Stomach (tissue), 9 donors: ENCODE results near the gene MYZAP. TPM values are rescaled to one million over a fixed set of nuclear protein-coding genes. Genes with fewer than 3 reads are reported as not detected.

ENCODE experiments used
- DNase-seq, 2 donors: peaks; one replicate each; pipeline versions ENCODE4 v3.0.0 to v3.0.0-alpha.2; 2013 to 2019
- H3K27ac ChIP-seq, 5 donors: fragments of 200-600 bp in 4 of 5; sonication (generic) in 4 of 5; one replicate each; pipeline ENCODE4 v1.5.1; 2013 to 2019; ENCODE audit warnings: mild to moderate bottlenecking in 1 of 5, moderate library complexity in 1 of 5
- H3K27me3 ChIP-seq, 3 donors: fragments of 200-600 bp; sonication (generic); one replicate each; pipeline ENCODE4 v1.5.1; 2017 to 2019; ENCODE audit warnings: mixed run types in 1 of 3
- H3K36me3 ChIP-seq, 4 donors: fragments of 200-600 bp; sonication (generic); 1 replicate in 3 of 4; 2 replicates in 1 of 4; pipeline ENCODE4 v1.5.1; 2016 to 2019
- H3K4me1 ChIP-seq, 4 donors: fragments of 200-600 bp; sonication (generic); one replicate each; pipeline ENCODE4 v1.5.1; 2016 to 2019
- H3K4me3 ChIP-seq, 4 donors: fragments of 200-600 bp; sonication (generic) in 3 of 4; one replicate each; pipeline ENCODE4 v1.5.1; 2016 to 2019; ENCODE audit warnings: mild to moderate bottlenecking in 1 of 4
- H3K9me3 ChIP-seq, 4 donors: fragments of 200-600 bp; sonication (generic); one replicate each; pipeline ENCODE4 v1.5.1; 2016 to 2019
- CTCF ChIP-seq, 7 experiments: fragments of 450-650 bp in 4 of 7; fragments of 200-600 bp in 3 of 7; sonication (generic) in 3 of 7; IDR thresholded peaks; one replicate each; pipeline ENCODE4 v1.5.1; 2016 to 2019; ENCODE audit warnings: antibody characterized with exemption in 7 of 7, control low read depth in 2 of 7, mild to moderate bottlenecking in 1 of 7
- EP300 ChIP-seq: sonication (generic); formaldehyde crosslinking; IDR thresholded peaks from one replicate; pipeline ENCODE4 v1.6.1; 2017; ENCODE audit warnings: antibody characterized with exemption
- POLR2A ChIP-seq, 4 donors: fragments of 450-650 bp; IDR thresholded peaks; one replicate each; pipeline ENCODE4 v1.6.1; 2016; ENCODE audit warnings: antibody characterized with exemption in 4 of 4, control low read depth in 2 of 4, mild to moderate bottlenecking in 1 of 4, moderate library complexity in 1 of 4
- POLR2AphosphoS5 ChIP-seq, 3 donors: sonication (generic); formaldehyde crosslinking; IDR thresholded peaks; one replicate each; pipeline ENCODE4 v1.6.1; 2016; ENCODE audit warnings: antibody characterized with exemption in 3 of 3
- WGBS, 5 donors: extraction: QIAGEN DNeasy Blood & Tissue Kit in 3 of 5; methylation state at CpG; one replicate each; pipeline versions ENCODE4 v1.1.5 to v1.1.7; 2013 to 2018; 5-methylcytosine and 5-hydroxymethylcytosine counted together
- intact Hi-C: fragments of 100-400 bp; cut with DNase I; formaldehyde crosslinking; loops from one replicate; pipeline ENCODE4 v1.15.1; 2023; ENCODE audit warnings: low total_unique reads
- polyA plus RNA-seq, 3 donors: library from polyadenylated mRNA; stranded (reverse); fragments of 200-250 nt; gene quantifications; one replicate each; pipeline ENCODE4 v1.2.3, GENCODE V29; 2013
- total RNA-seq, 5 donors: library from RNA; depleted of rRNA; stranded (reverse); fragments of >200 nt; gene quantifications; one replicate each; pipeline versions ENCODE4 v1.1.0 to v1.2.3, GENCODE V29; 2014 to 2016
- donor health status: healthy with polysubstance abuse.
- donor health status: Bipolar disorder and iron deficiency.
- donor health status: healthy.

MYZAP gene
- total and polyA plus RNA-seq, 8 donors, result 9.4 to 59.8 (median 20.9) TPM; not detected in 1

GRCh38 chr15:57668016-57668415 lies 76.3 kb downstream of the MYZAP start:
- no peak for TF ChIP-seq EP300
- TF ChIP-seq CTCF (IDR thresholded peaks at IDR 0.05), result no peak
- no peak for TF ChIP-seq POLR2A (IDR thresholded peaks at IDR 0.05)
- TF ChIP-seq POLR2AphosphoS5 (IDR thresholded peaks at IDR 0.05), result no peak
- Histone ChIP-seq H3K4me3 (no peak overlapping the region), H3K27ac (peak overlapping the region in 3 of 5 donors; percentile 65 to 70 (median 67)), H3K4me1 (peaks cover 5 to 29% (median 17%) of the 10 kb centered on the region in 4 donors), H3K36me3 (no peaks in the 10 kb centered on the region), H3K27me3 (no peaks in the 10 kb centered on the region), H3K9me3 (no peaks in the 10 kb centered on the region)
- DNase-seq, result no peak
- intact Hi-C loops, result no loop called here
- WGBS, 5 donors, result 59 to 73% (median 67%) methylated on average over 4 of the region's 4 CpGs

GRCh38 chr15:57671636-57672035 lies 79.9 kb downstream of the MYZAP start:
- H3K4me1 ChIP-seq, result peaks cover 4 to 41% (median 27%) of the 10 kb centered on the region in 4 donors
- no peak for DNase-seq
- no peak for TF ChIP-seq POLR2A (IDR thresholded peaks at IDR 0.05)
- TF ChIP-seq POLR2AphosphoS5 (IDR thresholded peaks at IDR 0.05), result no peak
- no peak for TF ChIP-seq CTCF (IDR thresholded peaks at IDR 0.05)
- no peak for TF ChIP-seq EP300
- intact Hi-C loops, result no loop called here
- H3K27me3 ChIP-seq, result no peaks in the 10 kb centered on the region
- H3K27ac ChIP-seq, result no peak overlapping the region
- H3K9me3 ChIP-seq, result no peaks in the 10 kb centered on the region
- WGBS, 5 donors, result 0% methylated on average over 1 of the region's 1 CpG
- no peak overlapping the region for H3K4me3 ChIP-seq
- H3K36me3 ChIP-seq, result no peaks in the 10 kb centered on the region

- peak overlapping the region in 1 of 5 donors; percentile 25 for H3K27ac ChIP-seq
- 58 to 74% (median 63%) methylated on average over 9 of the region's 9 CpGs for WGBS, 5 donors
- intact Hi-C loops, result no loop called here
- TF ChIP-seq EP300, result no peak
- TF ChIP-seq POLR2A (IDR thresholded peaks at IDR 0.05), result no peak
- no peak for TF ChIP-seq CTCF (IDR thresholded peaks at IDR 0.05)
- TF ChIP-seq POLR2AphosphoS5 (IDR thresholded peaks at IDR 0.05), result peak in 1 of 3 donors; percentile 55
- no peaks in the 10 kb centered on the region for H3K9me3 ChIP-seq
- DNase-seq, result peak in 1 of 2 donors; percentile 47
- no peaks in the 10 kb centered on the region for H3K27me3 ChIP-seq
- H3K4me1 ChIP-seq, result peaks cover 0 to 28% (median 10%) of the 10 kb centered on the region in 4 donors
- no peaks in the 10 kb centered on the region for H3K36me3 ChIP-seq
- H3K4me3 ChIP-seq, result no peak overlapping the region
Observed at GRCh38 chr15:57675481-57676181, 83.9 kb downstream of the MYZAP start.

- Histone ChIP-seq H3K27ac (no peak overlapping the region), H3K4me3 (no peak overlapping the region), H3K36me3 (no peaks in the 10 kb centered on the region), H3K9me3 (no peaks in the 10 kb centered on the region), H3K27me3 (no peaks in the 10 kb centered on the region), H3K4me1 (peaks cover 0 to 28% (median 10%) of the 10 kb centered on the region in 4 donors)
- 79 to 89% (median 88%) methylated on average over 5 of the region's 5 CpGs for WGBS, 5 donors
- TF ChIP-seq CTCF (IDR thresholded peaks at IDR 0.05) (no peak), POLR2A (IDR thresholded peaks at IDR 0.05) (no peak), POLR2AphosphoS5 (IDR thresholded peaks at IDR 0.05) (no peak), EP300 (no peak)
- intact Hi-C loops, result no loop called here
- DNase-seq, result no peak
Observed at GRCh38 chr15:57676585-57676984, 84.9 kb downstream of the MYZAP start.
